SK-N-SH (cell line): Measurements from ENCODE around the gene NODAL. TPM values are rescaled to one million over a fixed set of nuclear protein-coding genes. Genes with fewer than 3 reads are reported as not detected.

Experiments used
- CTCF ChIA-PET: fragments of 300-600, 350-600 bp; formaldehyde crosslinking; extraction: SDS; loops from one replicate; lab custom pipeline; 2021; lab: Yijun Ruan, JAX
- POLR2A ChIA-PET: fragments of 350-600 bp; sonication (Branson Sonifier 250); formaldehyde crosslinking; extraction: SDS; loops from one replicate; lab custom pipeline; 2020; ENCODE audit warnings: antibody characterized with exemption, inconsistent platforms; lab: Yijun Ruan, JAX
- DNase-seq: peaks from one replicate; pipeline ENCODE4 v3.0.0; 2012
- H2AFZ ChIP-seq: fragments of 200-600 bp; sonication (generic); 2 replicates; pipeline ENCODE4 v1.8.1; 2016; ENCODE audit warnings: antibody characterized with exemption, mild to moderate bottlenecking, low read depth
- H3F3A ChIP-seq: fragments of 200-600 bp; sonication (generic); replicated peaks from 2 replicates; pipeline ENCODE3; 2016; ENCODE audit warnings: antibody characterized with exemption, mild to moderate bottlenecking; ENCODE audit not compliant: insufficient read depth
- H3K27ac ChIP-seq, 2 experiments: fragments of 200-500 bp in 1 of 2; fragments of 200-600 bp in 1 of 2; sonication (Bioruptor generic) in 1 of 2; sonication (generic), shearing (Covaris generic) in 1 of 2; 2 replicates each; pipeline versions ENCODE4 v1.5.1 to v1.6.1; 2014 to 2016; ENCODE audit warnings: low read depth in 2 of 2, inconsistent platforms in 1 of 2, low read length in 1 of 2, mild to moderate bottlenecking in 1 of 2, mixed read lengths in 1 of 2
- H3K27me3 ChIP-seq: fragments of 200-600 bp; sonication (generic), shearing (Covaris generic); 2 replicates; pipeline ENCODE4 v1.6.1; 2016; ENCODE audit warnings: mixed run types; ENCODE audit not compliant: insufficient read depth
- H3K36me3 ChIP-seq, 2 experiments: fragments of 200-500 bp in 1 of 2; fragments of 200-600 bp in 1 of 2; sonication (Bioruptor generic) in 1 of 2; sonication (generic) in 1 of 2; replicated peaks in 1 of 2; 2 replicates each; pipeline versions ENCODE3 to v1.5.1; 2014 to 2016; ENCODE audit warnings: low read length in 1 of 2, mild to moderate bottlenecking in 1 of 2; ENCODE audit not compliant: insufficient read depth in 2 of 2, control insufficient read depth in 1 of 2
- H3K4me1 ChIP-seq, 2 experiments: fragments of 200-500 bp in 1 of 2; fragments of 200-600 bp in 1 of 2; sonication (Bioruptor generic) in 1 of 2; sonication (generic), shearing (Covaris generic) in 1 of 2; 2 replicates each; pipeline versions ENCODE4 v1.5.1 to v1.6.1; 2014 to 2016; ENCODE audit warnings: low read depth in 1 of 2, low read length in 1 of 2, mixed run types in 1 of 2; ENCODE audit not compliant: insufficient read depth in 2 of 2, control insufficient read depth in 1 of 2
- H3K4me2 ChIP-seq: fragments of 200-600 bp; sonication (generic), shearing (Covaris generic); 2 replicates; pipeline ENCODE4 v1.6.1; 2017; ENCODE audit warnings: mixed run types
- H3K4me3 ChIP-seq, 2 experiments: fragments of 200-500 bp in 1 of 2; fragments of 200-600 bp in 1 of 2; sonication (Bioruptor generic) in 1 of 2; sonication (generic), shearing (Covaris generic) in 1 of 2; 2 replicates each; pipeline versions ENCODE4 v1.5.1 to v1.8.1; 2014 to 2016; ENCODE audit warnings: low read depth in 2 of 2, inconsistent platforms in 1 of 2, low read length in 1 of 2, mild to moderate bottlenecking in 1 of 2, mixed read lengths in 1 of 2, moderate library complexity in 1 of 2
- H3K79me2 ChIP-seq: fragments of 200-600 bp; sonication (generic); 2 replicates; pipeline ENCODE4 v1.8.1; 2017; ENCODE audit warnings: mild to moderate bottlenecking; ENCODE audit not compliant: insufficient read depth
- H3K9ac ChIP-seq: fragments of 200-600 bp; sonication (generic); 2 replicates; pipeline ENCODE4 v1.6.1; 2017; ENCODE audit warnings: mixed run types
- H3K9me2 ChIP-seq: fragments of 200-600 bp; sonication (generic); 2 replicates; pipeline ENCODE4 v1.6.1; 2017; ENCODE audit warnings: mixed run types
- H3K9me3 ChIP-seq: fragments of 200-600 bp; sonication (generic); 2 replicates; pipeline ENCODE4 v1.6.1; 2017; ENCODE audit warnings: mixed run types, mild to moderate bottlenecking, moderate library complexity
- H4K20me1 ChIP-seq: fragments of 200-600 bp; sonication (generic); 2 replicates; pipeline ENCODE4 v1.6.1; 2017; ENCODE audit warnings: mild to moderate bottlenecking, mixed run types; ENCODE audit not compliant: insufficient read depth
- ELF1 ChIP-seq: IDR thresholded peaks from 2 replicates; pipeline ENCODE4 v1.4.0; 2012
- EZH2phosphoT487 ChIP-seq: fragments of 200-600 bp; sonication (generic); IDR thresholded peaks from 2 replicates; pipeline ENCODE4 v1.6.1; 2017; ENCODE audit warnings: low read depth, mixed run types, mild to moderate bottlenecking, antibody characterized with exemption, moderate library complexity, borderline replicate concordance
- FOXJ3 ChIP-seq: sonication (generic); formaldehyde crosslinking; IDR thresholded peaks from 2 replicates; pipeline ENCODE4 v1.5.1; 2020; ENCODE audit warnings: mild to moderate bottlenecking, missing genetic modification reagents
- GABPA ChIP-seq: IDR thresholded peaks from 2 replicates; pipeline ENCODE4 v1.4.0; 2012; ENCODE audit warnings: low read depth, mild to moderate bottlenecking
- GATA2 ChIP-seq: sonication (generic); formaldehyde crosslinking; IDR thresholded peaks from 2 replicates; pipeline ENCODE4 v1.5.0; 2020; ENCODE audit warnings: mild to moderate bottlenecking, missing genetic modification reagents
- JUND ChIP-seq: IDR thresholded peaks from 2 replicates; pipeline ENCODE4 v1.4.0; 2012
- MAX ChIP-seq: IDR thresholded peaks from 2 replicates; pipeline ENCODE4 v1.4.0; 2012; ENCODE audit warnings: low read depth
- MEF2A ChIP-seq: IDR thresholded peaks from 2 replicates; pipeline ENCODE4 v1.4.0; 2012; ENCODE audit warnings: low read depth, borderline replicate concordance
- NFIC ChIP-seq: IDR thresholded peaks from 2 replicates; pipeline ENCODE4 v1.4.0; 2012; ENCODE audit warnings: borderline replicate concordance
- NRF1 ChIP-seq: IDR thresholded peaks from 2 replicates; pipeline ENCODE4 v1.6.1; 2012; ENCODE audit warnings: low read depth, mild to moderate bottlenecking, low read length
- PBX3 ChIP-seq: IDR thresholded peaks from 2 replicates; pipeline ENCODE4; 2012
- RCOR1 ChIP-seq: fragments of 150-350 bp; IDR thresholded peaks from 2 replicates; pipeline ENCODE4 v1.6.1; 2017; ENCODE audit warnings: antibody characterized with exemption, low read length
- RXRA ChIP-seq: IDR thresholded peaks from 2 replicates; pipeline ENCODE4 v1.4.0; 2012; ENCODE audit warnings: low read depth, mild to moderate bottlenecking, borderline replicate concordance
- SIN3A ChIP-seq: IDR thresholded peaks from 2 replicates; pipeline ENCODE4 v1.6.1; 2012; ENCODE audit warnings: low read depth, mild to moderate bottlenecking, low read length, moderate library complexity, borderline replicate concordance
- SMC3 ChIP-seq: IDR thresholded peaks from 2 replicates; pipeline ENCODE4 v1.6.1; 2012; ENCODE audit warnings: low read depth, low read length, improper control_type of control experiment
- TCF12 ChIP-seq: IDR thresholded peaks from 2 replicates; pipeline ENCODE4 v1.4.0; 2012
- TEAD4 ChIP-seq: IDR thresholded peaks from 2 replicates; pipeline ENCODE4 v1.4.0; 2012; ENCODE audit warnings: mild to moderate bottlenecking, borderline replicate concordance; ENCODE audit not compliant: insufficient read depth
- YY1 ChIP-seq: IDR thresholded peaks from 2 replicates; pipeline ENCODE4 v1.4.0; 2012; ENCODE audit warnings: low read depth, mild to moderate bottlenecking
- WGBS: methylation state at CpG from one replicate; pipeline ENCODE4 v1.1.6; 2017; ENCODE audit warnings: low lambda C conversion rate; 5-methylcytosine and 5-hydroxymethylcytosine counted together
- polyA plus RNA-seq, 3 experiments: library from polyadenylated mRNA; depleted of rRNA; stranded (reverse); fragments of >200 nt; gene quantifications; 2 replicates each; pipeline ENCODE4 v1.2.3, GENCODE V29; 2012
- TF ChIP-seq, protein P1 (sequence below): fragments of 200-600 bp; sonication (generic); IDR thresholded peaks from 2 replicates; pipeline ENCODE4 v1.6.1; 2017; ENCODE audit warnings: antibody characterized with exemption, mild to moderate bottlenecking, moderate library complexity
- TF ChIP-seq, protein P2 (sequence below): fragments of 150-350 bp; IDR thresholded peaks from 2 replicates; pipeline ENCODE4 v1.6.1; 2017; ENCODE audit warnings: antibody characterized with exemption, low read length, low read depth, borderline replicate concordance

NODAL gene
- polyA plus RNA-seq, 1 of the 3 experiments (the other 2 are of a cell fraction): not detected

GRCh38 chr10:70459774-70460490 is 18.5 kb upstream of the NODAL start:
- 91% methylated on average over 29 of the region's 29 CpGs for WGBS
- Histone ChIP-seq H3K79me2 (no peaks in the 10 kb centered on the region), H2AFZ (no peak overlapping the region), H3K4me2 (no peak overlapping the region), H3K27ac (no peak overlapping the region), H3K27me3 (no peaks in the 10 kb centered on the region; the same call in 1 of the 2 replicates), H3K36me3 (no peaks in the 10 kb centered on the region), H4K20me1 (no peaks in the 10 kb centered on the region), H3K9me3 (no peaks in the 10 kb centered on the region), H3K4me3 (no peak overlapping the region), H3F3A (no peaks in the 10 kb centered on the region), H3K9ac (no peak overlapping the region), H3K9me2 (no peaks in the 10 kb centered on the region), H3K4me1 (peaks cover 0 to 24% of the 10 kb centered on the region in 2 experiments; a peak in 1 of 4 replicates)
- ChIA-PET CTCF (interaction anchor here (1.0 to 7.0 kb wide), 11 partner anchors 15 to 428 kb away, joined by 3 to 190 read pairs (median 12); partner anchors contain the start of genes PALD1 and SGPL1), POLR2A (no interaction called here)
- no peak for DNase-seq
- TF ChIP-seq PBX3: no peak
- no peak for TF ChIP-seq TCF12
- TF ChIP-seq, protein P1, sequence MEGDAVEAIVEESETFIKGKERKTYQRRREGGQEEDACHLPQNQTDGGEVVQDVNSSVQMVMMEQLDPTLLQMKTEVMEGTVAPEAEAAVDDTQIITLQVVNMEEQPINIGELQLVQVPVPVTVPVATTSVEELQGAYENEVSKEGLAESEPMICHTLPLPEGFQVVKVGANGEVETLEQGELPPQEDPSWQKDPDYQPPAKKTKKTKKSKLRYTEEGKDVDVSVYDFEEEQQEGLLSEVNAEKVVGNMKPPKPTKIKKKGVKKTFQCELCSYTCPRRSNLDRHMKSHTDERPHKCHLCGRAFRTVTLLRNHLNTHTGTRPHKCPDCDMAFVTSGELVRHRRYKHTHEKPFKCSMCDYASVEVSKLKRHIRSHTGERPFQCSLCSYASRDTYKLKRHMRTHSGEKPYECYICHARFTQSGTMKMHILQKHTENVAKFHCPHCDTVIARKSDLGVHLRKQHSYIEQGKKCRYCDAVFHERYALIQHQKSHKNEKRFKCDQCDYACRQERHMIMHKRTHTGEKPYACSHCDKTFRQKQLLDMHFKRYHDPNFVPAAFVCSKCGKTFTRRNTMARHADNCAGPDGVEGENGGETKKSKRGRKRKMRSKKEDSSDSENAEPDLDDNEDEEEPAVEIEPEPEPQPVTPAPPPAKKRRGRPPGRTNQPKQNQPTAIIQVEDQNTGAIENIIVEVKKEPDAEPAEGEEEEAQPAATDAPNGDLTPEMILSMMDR: no peak
- TF ChIP-seq FOXJ3 (CRISPR knock-in tag): no peak
- no peak for TF ChIP-seq GABPA
- TF ChIP-seq NFIC: no peak
- no peak for TF ChIP-seq MEF2A
- TF ChIP-seq ELF1: no peak
- TF ChIP-seq, protein P2, sequence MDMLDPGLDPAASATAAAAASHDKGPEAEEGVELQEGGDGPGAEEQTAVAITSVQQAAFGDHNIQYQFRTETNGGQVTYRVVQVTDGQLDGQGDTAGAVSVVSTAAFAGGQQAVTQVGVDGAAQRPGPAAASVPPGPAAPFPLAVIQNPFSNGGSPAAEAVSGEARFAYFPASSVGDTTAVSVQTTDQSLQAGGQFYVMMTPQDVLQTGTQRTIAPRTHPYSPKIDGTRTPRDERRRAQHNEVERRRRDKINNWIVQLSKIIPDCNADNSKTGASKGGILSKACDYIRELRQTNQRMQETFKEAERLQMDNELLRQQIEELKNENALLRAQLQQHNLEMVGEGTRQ: no peak
- no peak for TF ChIP-seq SIN3A
- TF ChIP-seq YY1: no peak
- TF ChIP-seq RXRA: no peak
- TF ChIP-seq TEAD4: no peak
- TF ChIP-seq MAX: no peak
- no peak for TF ChIP-seq NRF1
- TF ChIP-seq GATA2 (CRISPR knock-in tag): no peak
- no peak for TF ChIP-seq JUND
- TF ChIP-seq SMC3: no peak
- TF ChIP-seq EZH2phosphoT487: no peak
- no peak for TF ChIP-seq RCOR1
